ENCODE results near the gene DLX2. TPM values are rescaled to one million over a fixed set of nuclear protein-coding genes. Genes with fewer than 3 reads are reported as not detected.

The DLX2 gene
- total RNA-seq, 1 experiment from 2014 or later: 0.64 TPM

DNA sequence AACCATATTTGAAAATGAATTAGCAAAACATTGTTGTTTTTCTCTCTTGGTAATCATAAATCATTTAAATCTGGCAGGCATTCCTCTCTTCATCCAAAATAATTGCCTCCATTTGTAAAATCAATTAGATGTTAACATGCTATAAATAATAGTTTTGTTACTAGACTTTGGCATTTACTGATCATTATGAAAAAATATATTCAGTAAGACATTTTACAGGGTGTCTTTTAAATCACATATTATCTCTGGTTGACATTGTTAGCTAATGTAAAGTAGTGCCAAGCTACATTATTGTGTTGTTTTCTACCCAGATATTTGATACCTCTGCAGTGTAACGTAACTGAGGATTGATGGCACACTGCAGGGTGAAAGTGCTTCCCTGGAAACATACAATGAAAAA lies 49.2 kb downstream of the DLX2 start:
- DNase-seq (ENCODE audit: low spot score): no peak

DNA sequence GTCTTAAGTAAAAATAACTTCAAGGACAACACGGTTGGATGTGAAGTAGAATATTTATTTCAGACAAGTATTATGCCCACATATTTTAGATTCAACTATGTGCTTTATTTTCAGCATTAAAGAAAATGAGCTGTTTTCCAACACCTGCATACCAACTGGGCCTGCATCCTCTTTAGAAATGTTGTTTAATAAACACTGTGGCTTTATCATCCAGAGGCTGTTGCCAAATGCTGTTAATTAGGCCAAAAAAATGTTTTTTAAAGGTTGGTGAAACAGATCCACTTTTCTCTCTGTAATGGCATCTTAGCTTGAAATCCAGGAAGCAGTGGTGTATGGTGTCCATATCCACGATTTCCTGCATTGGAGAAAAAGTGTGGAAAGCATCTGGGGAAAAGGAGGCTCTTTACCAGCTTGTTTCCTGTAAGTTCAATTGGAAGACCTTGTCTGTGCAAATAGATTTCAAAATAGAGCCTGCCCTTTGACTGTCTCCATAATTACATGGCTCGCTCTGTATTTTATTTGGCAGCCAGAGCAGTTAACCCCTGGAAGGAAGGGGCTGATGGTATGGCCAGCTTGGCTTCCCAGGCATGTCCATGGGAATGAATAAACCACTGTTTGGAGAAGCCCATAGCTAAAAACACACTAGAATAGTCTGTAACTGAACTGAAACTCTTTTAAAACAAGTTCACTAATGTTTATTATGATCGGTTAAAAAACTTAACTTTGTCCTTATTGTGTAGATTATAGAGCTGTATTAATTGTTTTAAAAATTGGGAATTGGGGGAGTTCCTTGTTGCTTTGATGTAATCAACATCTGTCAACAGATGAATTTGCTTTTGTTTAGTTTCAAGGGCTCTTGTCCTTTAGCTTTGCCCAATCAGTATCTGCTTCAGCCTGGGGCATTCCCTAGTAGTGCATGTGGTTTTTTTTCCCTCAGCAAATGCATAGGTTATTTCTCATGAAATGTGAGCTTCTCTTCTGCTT lies 50.4 kb downstream of the DLX2 start:
- no peak for DNase-seq (ENCODE audit: low spot score)

DNA sequence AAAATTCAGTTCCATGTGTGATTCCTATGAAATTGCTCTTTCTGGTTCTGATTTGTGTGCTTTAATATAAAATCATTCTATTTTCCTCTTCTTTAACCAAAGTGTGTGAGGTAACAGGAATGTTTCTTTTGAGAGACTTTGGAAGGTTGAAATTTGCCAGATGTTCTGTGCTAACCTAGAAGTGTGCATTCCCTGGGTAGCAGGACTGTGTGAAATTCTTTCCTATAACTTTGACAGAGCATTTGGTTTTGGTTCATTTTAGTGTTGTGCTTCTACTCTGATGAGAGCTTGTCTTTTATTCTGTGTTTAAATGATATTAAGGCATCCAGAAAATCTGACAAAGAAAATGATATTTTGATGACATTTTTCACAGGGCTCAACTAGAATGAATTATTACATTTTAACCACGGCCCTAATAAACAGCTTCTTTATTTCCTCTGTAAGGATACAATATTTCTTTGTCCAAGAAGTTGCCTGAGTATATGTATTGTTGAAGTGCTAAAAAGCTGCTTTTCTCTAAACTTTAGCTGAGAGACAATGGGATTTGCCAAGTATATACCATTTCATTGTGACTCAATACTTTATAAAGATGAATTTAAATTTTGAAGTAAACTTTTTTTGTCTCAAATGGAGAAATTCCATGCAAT lies 52.1 kb downstream of the DLX2 start:
- DNase-seq (ENCODE audit: low spot score): no peak

DNA sequence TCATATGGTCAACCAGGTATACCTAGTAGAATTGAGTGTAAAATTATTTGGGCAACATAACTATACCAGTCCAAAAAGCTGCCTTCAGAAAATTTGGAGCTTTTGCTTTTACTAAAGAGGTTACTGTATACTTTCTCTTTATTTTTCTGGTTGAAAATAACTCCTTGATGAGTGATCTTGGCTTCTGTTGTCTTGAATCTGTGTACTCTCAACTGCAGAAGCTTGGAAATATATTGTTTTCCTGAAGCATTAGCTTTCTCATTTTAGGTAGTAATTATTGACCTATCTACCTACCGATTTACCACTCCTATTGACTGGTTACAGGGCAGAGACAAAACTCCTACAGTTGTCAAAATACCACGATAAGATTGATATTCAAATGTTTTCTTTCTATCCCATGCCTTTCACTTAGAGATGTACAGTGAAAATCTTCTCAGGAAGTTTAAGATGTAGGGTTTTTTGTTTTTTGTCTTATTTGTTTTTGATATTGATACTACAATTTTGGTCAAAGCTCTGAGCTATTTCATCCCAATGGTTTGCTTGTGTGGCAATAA lies 53.1 kb downstream of the DLX2 start:
- no peak for DNase-seq (ENCODE audit: low spot score)

Other genes starting within 250 kb of the DLX2 start
- gene SLC25A12, start 208.7 kb downstream of the DLX2 start, total RNA-seq (2014; rRNA removed; shearing (Covaris generic)): 26.3 and 30.8 TPM in 2 replicates
- gene HAT1, start 180.4 kb downstream of the DLX2 start, total RNA-seq (2014; rRNA removed; shearing (Covaris generic)): 136 and 197 TPM in 2 replicates
- gene METAP1D, start 102.9 kb downstream of the DLX2 start, total RNA-seq (2014; rRNA removed; shearing (Covaris generic)): 7.6 and 10.2 TPM in 2 replicates
- gene DLX1, start 17.4 kb downstream of the DLX2 start, total RNA-seq (2014; rRNA removed; shearing (Covaris generic)): 3.9 and 5.3 TPM in 2 replicates